HCT116 (cell line): ENCODE results near the gene MOB3C. TPM values are rescaled to one million over a fixed set of nuclear protein-coding genes. Genes with fewer than 3 reads are reported as not detected.

Experiments used
- ATAC-seq: fragments of 200-7000 bp; cut with Tn5 transposase; 2 replicates; pipeline ENCODE4 v1.9.1; 2020; ENCODE audit warnings: mild to moderate bottlenecking, moderate library complexity
- BruUV-seq: library from RNA; stranded (reverse); fragments of 400-500 nt; replicated peaks from 2 replicates; lab custom pipeline; 2021; lab: Mats Ljungman, UMichigan
- CTCF ChIA-PET: fragments of 300-600 bp; sonication (Branson Sonifier 250); formaldehyde crosslinking; loops from one replicate; lab custom pipeline; 2021; ENCODE audit warnings: antibody characterized with exemption; lab: Charles Lee
- POLR2A ChIA-PET: fragments of 300-600, 350-600 bp; sonication (Branson Sonifier 250); formaldehyde crosslinking; loops from one replicate; lab custom pipeline; 2021; ENCODE audit warnings: antibody characterized with exemption; lab: Charles Lee
- RAD21 ChIA-PET, 2 experiments: fragments of 300-600 bp; sonication (Branson Sonifier 250); formaldehyde crosslinking; loops; one replicate each; lab custom pipeline; 2023; ENCODE audit warnings: low total read pairs in 2 of 2; ENCODE audit not compliant: uncharacterized antibody in 2 of 2, unreplicated experiment in 2 of 2, low non-redundant PET in 1 of 2; lab: Charles Lee
- DNase-seq: peaks from one replicate; pipeline ENCODE4 v3.0.0-alpha.2; 2010; ENCODE audit warnings: low read depth, low spot score
- H2AFZ ChIP-seq: fragments of 200-600 bp; shearing (Covaris generic), sonication (generic); 2 replicates; pipeline ENCODE4 v1.6.1; 2017; ENCODE audit warnings: low read depth, mixed run types, mixed read lengths, antibody characterized with exemption, low read length; ENCODE audit not compliant: poor library complexity, severe bottlenecking
- H3K27ac ChIP-seq: 2 replicates; pipeline ENCODE4 v1.5.1; 2012; ENCODE audit warnings: low read depth, low read length
- H3K27me3 ChIP-seq: fragments of 200-600 bp; sonication (generic); 2 replicates; pipeline ENCODE4 v1.6.1; 2016; ENCODE audit warnings: mixed run types, low read length, mixed read lengths; ENCODE audit not compliant: insufficient read depth
- H3K36me3 ChIP-seq, 2 experiments: fragments of 200-500 bp in 1 of 2; fragments of 200-600 bp in 1 of 2; sonication (Bioruptor generic) in 1 of 2; sonication (generic) in 1 of 2; 2 replicates each; pipeline versions ENCODE4 v1.5.1 to v1.6.1; 2014 to 2016; ENCODE audit warnings: low read length in 2 of 2, inconsistent platforms in 1 of 2, mixed read lengths in 1 of 2, mixed run types in 1 of 2; ENCODE audit not compliant: insufficient read depth in 2 of 2, control insufficient read depth in 1 of 2
- H3K4me1 ChIP-seq, 2 experiments: fragments of 200-600 bp in 1 of 2; sonication (generic) in 1 of 2; 2 replicates each; pipeline versions ENCODE4 v1.5.1 to v1.6.1; 2012 to 2017; ENCODE audit warnings: low read length in 2 of 2, inconsistent platforms in 1 of 2, mild to moderate bottlenecking in 1 of 2, mixed read lengths in 1 of 2, mixed run types in 1 of 2, moderate library complexity in 1 of 2; ENCODE audit not compliant: insufficient read depth in 2 of 2, control insufficient read depth in 1 of 2
- H3K4me2 ChIP-seq: fragments of 200-600 bp; sonication (generic); 2 replicates; pipeline ENCODE4 v1.6.1; 2017; ENCODE audit warnings: mixed run types, low read length, mixed read lengths
- H3K4me3 ChIP-seq, 2 experiments: fragments of 200-600 bp in 1 of 2; sonication (generic) in 1 of 2; replicated peaks in 1 of 2; 2 replicates each; pipeline ENCODE4 v1.5.1; 2011 to 2016; ENCODE audit warnings: low read length in 2 of 2, control low read depth in 1 of 2, low read depth in 1 of 2, mild to moderate bottlenecking in 1 of 2, mixed read lengths in 1 of 2, mixed run types in 1 of 2
- H3K79me2 ChIP-seq: fragments of 200-600 bp; sonication (generic); 2 replicates; pipeline ENCODE4 v1.6.1; 2017; ENCODE audit warnings: mild to moderate bottlenecking, mixed run types, low read length, moderate library complexity, mixed read lengths; ENCODE audit not compliant: insufficient read depth
- H3K9ac ChIP-seq: fragments of 200-600 bp; sonication (generic); 2 replicates; pipeline ENCODE4 v1.6.1; 2016; ENCODE audit warnings: low read length, mixed read lengths
- H3K9me2 ChIP-seq: fragments of 200-600 bp; sonication (generic), shearing (Covaris generic); 2 replicates; pipeline ENCODE4 v1.6.1; 2017; ENCODE audit warnings: mixed run types, mild to moderate bottlenecking, moderate library complexity; ENCODE audit not compliant: insufficient read depth
- H3K9me3 ChIP-seq, 2 experiments: fragments of 200-500 bp in 1 of 2; fragments of 200-600 bp in 1 of 2; sonication (Bioruptor generic) in 1 of 2; sonication (generic) in 1 of 2; 2 replicates each; pipeline ENCODE4 v1.6.1; 2014 to 2017; ENCODE audit warnings: low read length in 2 of 2, mixed read lengths in 2 of 2, inconsistent platforms in 1 of 2, low read depth in 1 of 2, mild to moderate bottlenecking in 1 of 2, mixed run types in 1 of 2, moderate library complexity in 1 of 2; ENCODE audit not compliant: control insufficient read depth in 1 of 2, insufficient read depth in 1 of 2
- H4K20me1 ChIP-seq: fragments of 200-600 bp; sonication (generic), shearing (Covaris generic); 2 replicates; pipeline ENCODE4 v1.6.1; 2017; ENCODE audit warnings: mixed run types, mild to moderate bottlenecking, moderate library complexity; ENCODE audit not compliant: insufficient read depth
- CBX3 ChIP-seq: IDR thresholded peaks from 2 replicates; pipeline ENCODE4 v1.6.1; 2012; ENCODE audit warnings: low read depth
- CTCF ChIP-seq, 3 experiments: fragments of 200-600 bp in 1 of 3; sonication (generic) in 1 of 3; IDR thresholded peaks in 2 of 3; conservative IDR thresholded peaks in 1 of 3; 2 replicates each; pipeline ENCODE4 v1.5.1; 2012 to 2017; ENCODE audit warnings: low read depth in 2 of 3, low read length in 2 of 3, antibody characterized with exemption in 1 of 3, borderline replicate concordance in 1 of 3, control low read depth in 1 of 3, mild to moderate bottlenecking in 1 of 3, mixed read lengths in 1 of 3, mixed run types in 1 of 3, moderate library complexity in 1 of 3; ENCODE audit not compliant: insufficient read depth in 1 of 3
- EGR1 ChIP-seq: IDR thresholded peaks from 2 replicates; pipeline ENCODE4 v1.6.1; 2012; ENCODE audit warnings: low read depth
- ELF1 ChIP-seq: IDR thresholded peaks from 2 replicates; pipeline ENCODE4 v1.6.1; 2012; ENCODE audit warnings: low read depth, borderline replicate concordance
- EZH2 ChIP-seq: fragments of 200-600 bp; sonication (generic); IDR thresholded peaks from 2 replicates; pipeline ENCODE4 v1.6.1; 2017; ENCODE audit warnings: antibody characterized with exemption, mixed run types
- JUND ChIP-seq: IDR thresholded peaks from 2 replicates; pipeline ENCODE4 v1.6.1; 2012
- POLR2A ChIP-seq: IDR thresholded peaks from 2 replicates; pipeline ENCODE4 v1.7.0; 2011; ENCODE audit warnings: borderline replicate concordance; ENCODE audit not compliant: insufficient read depth, insufficient read length; ENCODE audit errors: extremely low read depth
- POLR2AphosphoS5 ChIP-seq: IDR thresholded peaks from 2 replicates; pipeline ENCODE4 v1.6.1; 2011; ENCODE audit warnings: mild to moderate bottlenecking, low read depth, low read length, moderate library complexity
- RAD21 ChIP-seq: IDR thresholded peaks from 2 replicates; pipeline ENCODE4 v1.6.1; 2012; ENCODE audit warnings: low read depth, mild to moderate bottlenecking
- REST ChIP-seq: IDR thresholded peaks from 2 replicates; pipeline ENCODE4 v1.6.1; 2012; ENCODE audit warnings: low read depth
- TCF7L2 ChIP-seq: IDR thresholded peaks from 2 replicates; pipeline ENCODE4 v1.7.0; 2011; ENCODE audit warnings: borderline replicate concordance, inconsistent platforms; ENCODE audit not compliant: insufficient read depth, insufficient read length; ENCODE audit errors: extremely low read depth
- YY1 ChIP-seq: IDR thresholded peaks from 2 replicates; pipeline ENCODE4 v1.6.1; 2011; ENCODE audit warnings: low read length, low read depth, moderate library complexity, mild to moderate bottlenecking; ENCODE audit not compliant: insufficient replicate concordance; ENCODE audit errors: extremely low read depth
- ZBTB33 ChIP-seq: IDR thresholded peaks from 2 replicates; pipeline ENCODE4 v1.6.1; 2011; ENCODE audit warnings: mild to moderate bottlenecking, low read length, moderate library complexity; ENCODE audit not compliant: insufficient replicate concordance; ENCODE audit errors: extremely low read depth
- ZFX ChIP-seq: fragments of 450-650 bp; IDR thresholded peaks from 2 replicates; pipeline ENCODE4 v1.6.1; 2017
- ZNF274 ChIP-seq: fragments of 200-500 bp; sonication (Bioruptor generic); IDR thresholded peaks from 2 replicates; pipeline ENCODE4 v1.6.1; 2014; ENCODE audit warnings: mild to moderate bottlenecking, low read depth, low read length, inconsistent platforms
- intact Hi-C: fragments of 100-400 bp; cut with micrococcal nuclease; formaldehyde crosslinking; loops from 2 replicates; pipeline ENCODE4 v1.10.0; 2022
- total RNA-seq: library from RNA; stranded (reverse); gene quantifications from one replicate; pipeline ENCODE4 v1.2.1, GENCODE V29; 2021; ENCODE audit not compliant: unreplicated experiment
- TF ChIP-seq, protein P1 (sequence below): IDR thresholded peaks from 2 replicates; pipeline ENCODE4 v1.6.1; 2012

Gene MOB3C
- total RNA-seq, 1 experiment from 2014 or later = 5.5 TPM

- Histone ChIP-seq H3K27me3 (no peaks in the 10 kb centered on the region), H3K27ac (no peak overlapping the region), H3K9me2 (no peaks in the 10 kb centered on the region), H3K9ac (no peak overlapping the region), H2AFZ (no peak overlapping the region), H3K79me2 (peaks cover 7% of the 10 kb centered on the region; the same call in 1 of the 2 replicates), H3K4me2 (no peak overlapping the region), H3K4me3 (no peak overlapping the region), H3K9me3 (no peaks in the 10 kb centered on the region), H3K4me1 (peaks cover 0 to 15% of the 10 kb centered on the region in 2 experiments; a peak in 3 of 4 replicates), H3K36me3 (no peaks in the 10 kb centered on the region), H4K20me1 (no peaks in the 10 kb centered on the region)
- POLR2A ChIA-PET = no interaction called here
- intact Hi-C loops = no loop called here
- RAD21 ChIA-PET = no interaction called here
- no peak for ATAC-seq
- CTCF ChIA-PET = interaction anchor here (1.1 kb wide), 1 partner anchor 124 kb away, joined by 3 read pairs; no protein-coding TSS in a partner anchor
- no peak for DNase-seq
- TSS peak; percentile 22 for BruUV-seq
- TF ChIP-seq JUND (no peak), YY1 (no peak), ZFX (no peak), EGR1 (no peak), POLR2A (no peak), POLR2AphosphoS5 (no peak), REST (no peak), TCF7L2 (no peak), ZBTB33 (no peak), CTCF (IDR thresholded peaks at IDR 0.05 in 2 of 3, conservative IDR thresholded peaks at IDR 0.05 in 1 of 3; ENCODE audit: borderline replicate concordance in 1 of 3, insufficient read depth in 1 of 3, low read depth in 2 of 3, low read length in 2 of 3) (no peak), ZNF274 (no peak), CBX3 (no peak), EZH2 (no peak), ELF1 (no peak), RAD21 (no peak)
- TF ChIP-seq, protein P1, sequence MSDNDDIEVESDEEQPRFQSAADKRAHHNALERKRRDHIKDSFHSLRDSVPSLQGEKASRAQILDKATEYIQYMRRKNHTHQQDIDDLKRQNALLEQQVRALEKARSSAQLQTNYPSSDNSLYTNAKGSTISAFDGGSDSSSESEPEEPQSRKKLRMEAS = no peak
Measured at GRCh38 chr1:46601257-46602007, 15.2 kb downstream of the MOB3C start.
